Transverse colon (tissue), 4 donors: ENCODE measurements around the gene PFN3. TPM values are rescaled to one million over a fixed set of nuclear protein-coding genes. Genes with fewer than 3 reads are reported as not detected.
A peak's percentile ranks its signal among the peaks of the same experiment; 100 is the strongest.

Experiments
- DNase-seq: peaks from one replicate; pipeline ENCODE4 v3.0.0-alpha.2; 2019
- H3K27ac ChIP-seq, 4 donors: fragments of 200-600 bp; sonication (generic); 2 replicates each; pipeline ENCODE4 v1.5.1; 2016 to 2018; ENCODE audit warnings: inconsistent platforms in 4 of 4
- H3K27me3 ChIP-seq: fragments of 200-600 bp; sonication (generic); 2 replicates; pipeline ENCODE4 v1.5.1; 2017; ENCODE audit warnings: inconsistent platforms
- H3K36me3 ChIP-seq, 4 donors: fragments of 200-600 bp; sonication (generic); 2 replicates each; pipeline ENCODE4 v1.5.1; 2017 to 2019; ENCODE audit warnings: inconsistent platforms in 4 of 4
- H3K4me1 ChIP-seq, 4 donors: fragments of 200-600 bp; sonication (generic); 2 replicates each; pipeline ENCODE4 v1.5.1; 2017 to 2020; ENCODE audit warnings: inconsistent platforms in 4 of 4
- H3K4me3 ChIP-seq, 4 donors: fragments of 200-600 bp; sonication (generic); 1 replicate in 1 of 4; 2 replicates in 3 of 4; pipeline versions ENCODE4 v1.5.1 to v1.6.1; 2017 to 2019; ENCODE audit warnings: inconsistent platforms in 4 of 4
- H3K9me3 ChIP-seq, 2 donors: fragments of 200-600 bp; sonication (generic); 2 replicates each; pipeline ENCODE4 v1.5.1; 2017 to 2019; ENCODE audit warnings: inconsistent platforms in 2 of 2
- EP300 ChIP-seq: sonication (generic); formaldehyde crosslinking; IDR thresholded peaks from one replicate; pipeline ENCODE4 v1.6.1; 2017; ENCODE audit warnings: antibody characterized with exemption, low read depth
- POLR2A ChIP-seq: fragments of 450-650 bp; IDR thresholded peaks from one replicate; pipeline ENCODE4 v1.6.1; 2016; ENCODE audit warnings: antibody characterized with exemption, mild to moderate bottlenecking, moderate library complexity
- POLR2AphosphoS5 ChIP-seq, 3 donors: sonication (generic); formaldehyde crosslinking; IDR thresholded peaks; one replicate each; pipeline ENCODE4 v1.6.1; 2016; ENCODE audit warnings: antibody characterized with exemption in 3 of 3
- WGBS, 2 donors: methylation state at CpG; one replicate each; pipeline ENCODE4 v1.1.5; 2018; ENCODE audit warnings: low coverage in 1 of 2; 5-methylcytosine and 5-hydroxymethylcytosine counted together
- in situ Hi-C, 4 donors: fragments of 200-750 bp; cut with MboI; loops; one replicate each; pipeline versions ENCODE4 v1.15.0 to v1.15.1; 2017; ENCODE audit warnings: low sequenced_read_pairs in 3 of 4, low pct_ligation_motif_present in 1 of 4, low pct_unique_long_range_greater_than_20kb in 1 of 4
- intact Hi-C: fragments of 100-400 bp; cut with DNase I; formaldehyde crosslinking; loops from one replicate; pipeline ENCODE4 v1.15.1; 2023; ENCODE audit warnings: low total_unique reads
- total RNA-seq, 4 donors: library from RNA; depleted of rRNA; stranded (reverse); fragments of >200 nt; gene quantifications; one replicate each; pipeline ENCODE4 v1.1.0, GENCODE V29; 2016
- TF ChIP-seq, protein P1 (sequence below), 5 experiments: fragments of 200-600 bp in 3 of 5; fragments of 450-650 bp in 2 of 5; sonication (generic) in 3 of 5; IDR thresholded peaks; 1 replicate in 2 of 5; 2 replicates in 3 of 5; pipeline ENCODE4 v1.5.1; 2016 to 2017; ENCODE audit warnings: antibody characterized with exemption in 5 of 5, inconsistent platforms in 3 of 5, mild to moderate bottlenecking in 2 of 5, moderate library complexity in 1 of 5

The PFN3 gene
- total RNA-seq, 4 donors from 2014 or later: not detected

DNA sequence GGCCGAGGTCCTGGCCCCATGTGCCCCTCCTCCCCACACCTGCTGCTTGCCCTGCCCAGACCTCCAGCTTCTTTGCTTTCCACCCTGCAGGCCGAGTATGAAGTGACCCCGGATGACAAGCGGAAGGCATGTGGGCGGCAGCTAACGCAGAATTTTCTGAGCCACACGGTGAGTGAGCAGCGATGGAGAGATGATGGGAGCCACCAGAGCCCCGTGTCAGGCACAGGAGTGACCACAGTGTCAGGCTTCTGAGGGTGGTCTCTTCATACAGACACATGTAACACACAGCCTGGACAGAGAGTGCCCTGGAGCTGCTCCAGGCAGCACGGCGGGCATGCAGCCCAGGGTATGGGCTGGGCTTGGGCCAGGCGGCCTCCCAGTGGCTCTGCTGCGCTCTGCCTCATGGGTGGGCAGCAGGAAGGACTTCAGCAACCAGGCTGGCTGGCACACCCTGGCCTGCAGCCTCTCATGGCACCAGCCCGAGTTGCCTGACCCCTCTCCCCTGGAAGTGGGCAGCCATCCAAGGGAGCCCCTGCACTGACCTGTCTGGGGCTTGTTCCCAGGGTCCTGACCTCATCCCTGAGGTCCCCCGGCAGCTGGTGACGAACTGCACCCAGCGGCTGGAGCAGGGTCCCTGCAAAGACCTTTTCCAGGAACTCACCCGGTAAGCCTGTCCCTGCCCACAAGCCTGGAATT, 31.8 kb upstream of the PFN3 start:
- no peaks in the 10 kb centered on the region for H3K9me3 ChIP-seq
- intact Hi-C loops (no loop called here), in situ Hi-C loops (no loop called here)
- 76% methylated on average over 16 of the region's 18 CpGs; no CpG with 5 or more reads in 1 of the 2 donors for WGBS, 2 donors
- H3K27ac ChIP-seq: peak overlapping the region; percentile 14 to 95 (median 76)
- TF ChIP-seq, protein P1, sequence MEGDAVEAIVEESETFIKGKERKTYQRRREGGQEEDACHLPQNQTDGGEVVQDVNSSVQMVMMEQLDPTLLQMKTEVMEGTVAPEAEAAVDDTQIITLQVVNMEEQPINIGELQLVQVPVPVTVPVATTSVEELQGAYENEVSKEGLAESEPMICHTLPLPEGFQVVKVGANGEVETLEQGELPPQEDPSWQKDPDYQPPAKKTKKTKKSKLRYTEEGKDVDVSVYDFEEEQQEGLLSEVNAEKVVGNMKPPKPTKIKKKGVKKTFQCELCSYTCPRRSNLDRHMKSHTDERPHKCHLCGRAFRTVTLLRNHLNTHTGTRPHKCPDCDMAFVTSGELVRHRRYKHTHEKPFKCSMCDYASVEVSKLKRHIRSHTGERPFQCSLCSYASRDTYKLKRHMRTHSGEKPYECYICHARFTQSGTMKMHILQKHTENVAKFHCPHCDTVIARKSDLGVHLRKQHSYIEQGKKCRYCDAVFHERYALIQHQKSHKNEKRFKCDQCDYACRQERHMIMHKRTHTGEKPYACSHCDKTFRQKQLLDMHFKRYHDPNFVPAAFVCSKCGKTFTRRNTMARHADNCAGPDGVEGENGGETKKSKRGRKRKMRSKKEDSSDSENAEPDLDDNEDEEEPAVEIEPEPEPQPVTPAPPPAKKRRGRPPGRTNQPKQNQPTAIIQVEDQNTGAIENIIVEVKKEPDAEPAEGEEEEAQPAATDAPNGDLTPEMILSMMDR (IDR thresholded peaks at IDR 0.05): no peak
- TF ChIP-seq POLR2AphosphoS5 (IDR thresholded peaks at IDR 0.05) (peak in 1 of 3 donors; percentile 8), EP300 (no peak)
- peaks cover 0 to 41% (median 24%) of the 10 kb centered on the region in 4 donors for H3K36me3 ChIP-seq
- H3K27me3 ChIP-seq: no peaks in the 10 kb centered on the region
- H3K4me1 ChIP-seq: peaks cover 26 to 35% (median 29%) of the 10 kb centered on the region in 4 donors
- DNase-seq: no peak
- H3K4me3 ChIP-seq: no peak overlapping the region

DNA sequence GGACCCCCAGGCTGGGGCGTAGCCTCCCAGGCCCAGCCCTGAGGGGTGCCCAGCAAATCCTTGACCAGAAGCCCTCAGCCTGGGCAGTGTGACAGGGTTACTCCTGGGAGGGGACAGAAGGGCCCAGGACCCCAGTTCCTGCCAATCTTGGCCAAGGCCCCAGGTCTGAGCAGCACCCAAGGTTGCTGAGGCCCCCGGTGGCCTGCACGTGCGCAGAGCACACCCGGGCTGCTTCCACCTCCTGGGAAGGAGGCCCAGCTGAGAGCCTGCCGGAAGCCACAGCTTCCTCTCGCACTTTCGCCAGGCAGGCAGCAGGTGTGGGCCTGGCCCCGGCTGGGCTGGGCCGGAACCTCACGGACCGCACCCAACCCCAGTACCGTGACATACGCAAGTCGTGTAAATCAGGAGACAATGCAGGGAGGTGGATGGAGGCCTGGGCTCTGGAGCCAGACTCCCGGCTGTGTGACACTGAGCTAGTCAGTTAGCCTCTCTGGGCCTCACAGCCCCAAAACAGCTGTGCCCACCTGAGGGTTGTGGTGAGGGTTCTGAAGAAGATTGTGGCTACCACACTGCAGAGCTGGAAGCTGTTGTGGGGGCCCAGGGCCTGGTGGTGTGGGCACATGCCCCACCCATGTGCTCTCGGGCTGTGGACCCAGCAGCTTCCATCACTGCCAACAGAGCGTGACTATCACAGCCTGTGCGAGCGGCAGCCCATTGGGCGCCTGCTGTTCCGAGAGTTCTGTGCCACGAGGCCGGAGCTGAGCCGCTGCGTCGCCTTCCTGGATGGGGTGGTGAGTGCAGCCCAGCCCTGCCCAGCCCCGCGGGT, 31.1 kb upstream of the PFN3 start:
- TF ChIP-seq EP300: no peak
- no peak for TF ChIP-seq POLR2A
- peak; percentile 28 to 65 (median 39) for TF ChIP-seq POLR2AphosphoS5 (IDR thresholded peaks at IDR 0.05)
- TF ChIP-seq, protein P1 (IDR thresholded peaks at IDR 0.05): no peak
- DNase-seq: peak; percentile 82
- 58% methylated on average over 27 of the region's 29 CpGs; no CpG with 5 or more reads in 1 of the 2 donors for WGBS, 2 donors
- Histone ChIP-seq H3K4me3 (no peak overlapping the region), H3K36me3 (peaks cover 0 to 40% (median 20%) of the 10 kb centered on the region in 4 donors), H3K27ac (peak overlapping the region; percentile 63 to 97 (median 92)), H3K9me3 (no peaks in the 10 kb centered on the region), H3K27me3 (no peaks in the 10 kb centered on the region), H3K4me1 (peaks cover 29 to 39% (median 30%) of the 10 kb centered on the region in 4 donors)
- in situ Hi-C loops: no loop called here
- intact Hi-C loops: no loop called here

DNA sequence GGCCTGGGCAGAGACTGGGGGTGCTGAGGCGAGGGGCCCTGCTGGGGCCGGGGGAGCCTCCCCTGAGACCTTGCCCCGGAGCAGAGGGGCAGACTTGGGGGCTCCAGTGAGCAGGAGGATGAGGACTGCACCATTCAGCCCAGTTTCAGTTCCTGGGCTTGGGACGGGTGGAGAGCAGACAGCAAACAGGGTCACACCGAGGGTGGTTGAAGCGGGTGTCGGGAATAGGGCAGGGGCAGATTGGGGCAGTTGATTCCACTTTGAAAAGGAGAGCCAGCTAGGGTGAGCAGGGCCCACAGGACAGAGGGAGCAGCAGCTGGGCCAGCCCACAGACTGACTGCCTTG, 30.5 kb upstream of the PFN3 start:
- TF ChIP-seq, protein P1 (IDR thresholded peaks at IDR 0.05): no peak
- TF ChIP-seq EP300: no peak
- no peak for TF ChIP-seq POLR2A
- TF ChIP-seq POLR2AphosphoS5 (IDR thresholded peaks at IDR 0.05): no peak
- DNase-seq: no peak
- Histone ChIP-seq H3K4me1 (peaks cover 29 to 39% (median 30%) of the 10 kb centered on the region in 4 donors), H3K27ac (peak overlapping the region; percentile 39 to 97 (median 92)), H3K4me3 (no peak overlapping the region), H3K9me3 (no peaks in the 10 kb centered on the region), H3K36me3 (peaks cover 0 to 35% (median 18%) of the 10 kb centered on the region in 4 donors), H3K27me3 (no peaks in the 10 kb centered on the region)
- in situ Hi-C loops: no loop called here
- 77% methylated on average over 7 of the region's 7 CpGs; no CpG with 5 or more reads in 1 of the 2 donors for WGBS, 2 donors
- intact Hi-C loops: no loop called here
